HEK293 (cell line): Measurements from ENCODE around the gene SP3.

ENCODE experiments used
- ZBTB17 ChIP-seq: fragments of 450-650 bp; formaldehyde crosslinking; IDR thresholded peaks from 2 replicates; pipeline ENCODE4 v1.5.1; 2016; ENCODE audit warnings: missing biosample characterization, missing genetic modification characterization
- ZNF140 ChIP-seq: fragments of 450-650 bp; formaldehyde crosslinking; IDR thresholded peaks from 2 replicates; pipeline ENCODE4 v1.5.1; 2016; ENCODE audit warnings: missing biosample characterization, missing genetic modification characterization
- ZNF514 ChIP-seq: fragments of 450-650 bp; formaldehyde crosslinking; IDR thresholded peaks from 2 replicates; pipeline ENCODE4 v1.5.1; 2016; ENCODE audit warnings: missing biosample characterization, missing genetic modification characterization
- ZNF544 ChIP-seq: fragments of 450-650 bp; formaldehyde crosslinking; IDR thresholded peaks from 2 replicates; pipeline ENCODE4 v1.5.0; 2017; ENCODE audit warnings: missing biosample characterization, missing genetic modification characterization
- ZNF555 ChIP-seq: fragments of 450-650 bp; formaldehyde crosslinking; conservative IDR thresholded peaks from 2 replicates; pipeline ENCODE4 v1.5.1; 2017; ENCODE audit warnings: missing biosample characterization, mild to moderate bottlenecking, missing genetic modification characterization, inconsistent platforms
- ZNF561 ChIP-seq: fragments of 450-650 bp; IDR thresholded peaks from 2 replicates; pipeline ENCODE4 v1.5.1; 2018; ENCODE audit warnings: missing biosample characterization, missing genetic modification characterization, borderline replicate concordance
- ZNF707 ChIP-seq: fragments of 450-650 bp; formaldehyde crosslinking; IDR thresholded peaks from 2 replicates; pipeline ENCODE4 v1.5.1; 2016; ENCODE audit warnings: missing biosample characterization, missing genetic modification characterization
- TF ChIP-seq, protein P1 (sequence below): fragments of 450-650 bp; formaldehyde crosslinking; IDR thresholded peaks from 2 replicates; pipeline ENCODE4 v1.5.1; 2016; ENCODE audit warnings: missing biosample characterization, missing genetic modification characterization
- TF ChIP-seq, protein P2 (sequence below): fragments of 450-650 bp; formaldehyde crosslinking; IDR thresholded peaks from 2 replicates; pipeline ENCODE4 v1.5.1; 2016; ENCODE audit warnings: missing biosample characterization, missing genetic modification characterization
- TF ChIP-seq, protein P3 (sequence below): fragments of 450-650 bp; formaldehyde crosslinking; IDR thresholded peaks from 2 replicates; pipeline ENCODE4 v1.5.1; 2017; ENCODE audit warnings: missing biosample characterization, missing genetic modification characterization
- TF ChIP-seq, protein P4 (sequence below): fragments of 450-650 bp; formaldehyde crosslinking; IDR thresholded peaks from 2 replicates; pipeline ENCODE4 v1.5.1; 2017; ENCODE audit warnings: missing biosample characterization, missing genetic modification characterization
- TF ChIP-seq, protein P5 (sequence below): fragments of 450-650 bp; formaldehyde crosslinking; IDR thresholded peaks from 2 replicates; pipeline ENCODE4 v1.5.1; 2016; ENCODE audit warnings: missing biosample characterization, missing genetic modification characterization
- TF ChIP-seq, protein P6 (sequence below): fragments of 450-650 bp; formaldehyde crosslinking; IDR thresholded peaks from 2 replicates; pipeline ENCODE4 v1.5.1; 2016; ENCODE audit warnings: missing biosample characterization, missing genetic modification characterization

DNA sequence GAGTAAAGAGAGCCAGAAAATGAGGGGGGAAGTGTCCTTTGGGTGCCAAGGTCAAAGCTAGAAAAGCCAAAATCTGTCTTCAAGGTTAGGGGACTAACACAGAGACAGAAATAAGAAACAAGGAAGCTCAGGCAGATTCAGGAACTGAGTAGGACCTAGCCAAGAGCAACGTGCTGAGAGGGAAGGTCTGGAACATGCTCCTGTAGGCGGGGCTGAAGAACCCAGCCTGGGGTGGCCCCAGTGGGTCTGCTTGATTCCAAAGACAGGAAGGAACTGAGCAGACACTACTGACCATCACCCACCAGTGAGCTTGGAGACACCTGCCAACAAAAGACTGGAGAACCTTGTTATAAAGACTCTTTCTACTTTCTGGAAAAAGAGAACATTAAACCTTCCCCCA lies 105.1 kb downstream of the SP3 start:
- TF ChIP-seq, protein P1, sequence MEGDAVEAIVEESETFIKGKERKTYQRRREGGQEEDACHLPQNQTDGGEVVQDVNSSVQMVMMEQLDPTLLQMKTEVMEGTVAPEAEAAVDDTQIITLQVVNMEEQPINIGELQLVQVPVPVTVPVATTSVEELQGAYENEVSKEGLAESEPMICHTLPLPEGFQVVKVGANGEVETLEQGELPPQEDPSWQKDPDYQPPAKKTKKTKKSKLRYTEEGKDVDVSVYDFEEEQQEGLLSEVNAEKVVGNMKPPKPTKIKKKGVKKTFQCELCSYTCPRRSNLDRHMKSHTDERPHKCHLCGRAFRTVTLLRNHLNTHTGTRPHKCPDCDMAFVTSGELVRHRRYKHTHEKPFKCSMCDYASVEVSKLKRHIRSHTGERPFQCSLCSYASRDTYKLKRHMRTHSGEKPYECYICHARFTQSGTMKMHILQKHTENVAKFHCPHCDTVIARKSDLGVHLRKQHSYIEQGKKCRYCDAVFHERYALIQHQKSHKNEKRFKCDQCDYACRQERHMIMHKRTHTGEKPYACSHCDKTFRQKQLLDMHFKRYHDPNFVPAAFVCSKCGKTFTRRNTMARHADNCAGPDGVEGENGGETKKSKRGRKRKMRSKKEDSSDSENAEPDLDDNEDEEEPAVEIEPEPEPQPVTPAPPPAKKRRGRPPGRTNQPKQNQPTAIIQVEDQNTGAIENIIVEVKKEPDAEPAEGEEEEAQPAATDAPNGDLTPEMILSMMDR (tag by site-specific recombination) = no peak
- TF ChIP-seq, protein P2, sequence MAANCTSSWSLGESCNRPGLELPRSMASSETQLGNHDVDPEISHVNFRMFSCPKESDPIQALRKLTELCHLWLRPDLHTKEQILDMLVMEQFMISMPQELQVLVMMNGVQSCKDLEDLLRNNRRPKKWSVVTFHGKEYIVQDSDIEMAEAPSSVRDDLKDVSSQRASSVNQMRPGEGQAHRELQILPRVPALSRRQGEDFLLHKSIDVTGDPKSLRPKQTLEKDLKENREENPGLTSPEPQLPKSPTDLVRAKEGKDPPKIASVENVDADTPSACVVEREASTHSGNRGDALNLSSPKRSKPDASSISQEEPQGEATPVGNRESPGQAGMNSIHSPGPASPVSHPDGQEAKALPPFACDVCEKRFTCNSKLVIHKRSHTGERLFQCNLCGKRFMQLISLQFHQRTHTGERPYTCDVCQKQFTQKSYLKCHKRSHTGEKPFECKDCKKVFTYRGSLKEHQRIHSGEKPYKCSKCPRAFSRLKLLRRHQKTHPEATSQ (tag by site-specific recombination) = no peak
- TF ChIP-seq, protein P3, sequence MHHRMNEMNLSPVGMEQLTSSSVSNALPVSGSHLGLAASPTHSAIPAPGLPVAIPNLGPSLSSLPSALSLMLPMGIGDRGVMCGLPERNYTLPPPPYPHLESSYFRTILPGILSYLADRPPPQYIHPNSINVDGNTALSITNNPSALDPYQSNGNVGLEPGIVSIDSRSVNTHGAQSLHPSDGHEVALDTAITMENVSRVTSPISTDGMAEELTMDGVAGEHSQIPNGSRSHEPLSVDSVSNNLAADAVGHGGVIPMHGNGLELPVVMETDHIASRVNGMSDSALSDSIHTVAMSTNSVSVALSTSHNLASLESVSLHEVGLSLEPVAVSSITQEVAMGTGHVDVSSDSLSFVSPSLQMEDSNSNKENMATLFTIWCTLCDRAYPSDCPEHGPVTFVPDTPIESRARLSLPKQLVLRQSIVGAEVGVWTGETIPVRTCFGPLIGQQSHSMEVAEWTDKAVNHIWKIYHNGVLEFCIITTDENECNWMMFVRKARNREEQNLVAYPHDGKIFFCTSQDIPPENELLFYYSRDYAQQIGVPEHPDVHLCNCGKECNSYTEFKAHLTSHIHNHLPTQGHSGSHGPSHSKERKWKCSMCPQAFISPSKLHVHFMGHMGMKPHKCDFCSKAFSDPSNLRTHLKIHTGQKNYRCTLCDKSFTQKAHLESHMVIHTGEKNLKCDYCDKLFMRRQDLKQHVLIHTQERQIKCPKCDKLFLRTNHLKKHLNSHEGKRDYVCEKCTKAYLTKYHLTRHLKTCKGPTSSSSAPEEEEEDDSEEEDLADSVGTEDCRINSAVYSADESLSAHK (tag by site-specific recombination) = no peak
- TF ChIP-seq, protein P4, sequence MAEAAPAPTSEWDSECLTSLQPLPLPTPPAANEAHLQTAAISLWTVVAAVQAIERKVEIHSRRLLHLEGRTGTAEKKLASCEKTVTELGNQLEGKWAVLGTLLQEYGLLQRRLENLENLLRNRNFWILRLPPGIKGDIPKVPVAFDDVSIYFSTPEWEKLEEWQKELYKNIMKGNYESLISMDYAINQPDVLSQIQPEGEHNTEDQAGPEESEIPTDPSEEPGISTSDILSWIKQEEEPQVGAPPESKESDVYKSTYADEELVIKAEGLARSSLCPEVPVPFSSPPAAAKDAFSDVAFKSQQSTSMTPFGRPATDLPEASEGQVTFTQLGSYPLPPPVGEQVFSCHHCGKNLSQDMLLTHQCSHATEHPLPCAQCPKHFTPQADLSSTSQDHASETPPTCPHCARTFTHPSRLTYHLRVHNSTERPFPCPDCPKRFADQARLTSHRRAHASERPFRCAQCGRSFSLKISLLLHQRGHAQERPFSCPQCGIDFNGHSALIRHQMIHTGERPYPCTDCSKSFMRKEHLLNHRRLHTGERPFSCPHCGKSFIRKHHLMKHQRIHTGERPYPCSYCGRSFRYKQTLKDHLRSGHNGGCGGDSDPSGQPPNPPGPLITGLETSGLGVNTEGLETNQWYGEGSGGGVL (tag by site-specific recombination) = no peak
- TF ChIP-seq ZNF707 (tag by site-specific recombination) (no peak), ZNF140 (tag by site-specific recombination) (no peak), ZNF514 (tag by site-specific recombination) (no peak), ZNF555 (tag by site-specific recombination) (no peak), ZNF544 (tag by site-specific recombination) (no peak), ZNF561 (tag by site-specific recombination) (no peak), ZBTB17 (no peak)
- TF ChIP-seq, protein P5, sequence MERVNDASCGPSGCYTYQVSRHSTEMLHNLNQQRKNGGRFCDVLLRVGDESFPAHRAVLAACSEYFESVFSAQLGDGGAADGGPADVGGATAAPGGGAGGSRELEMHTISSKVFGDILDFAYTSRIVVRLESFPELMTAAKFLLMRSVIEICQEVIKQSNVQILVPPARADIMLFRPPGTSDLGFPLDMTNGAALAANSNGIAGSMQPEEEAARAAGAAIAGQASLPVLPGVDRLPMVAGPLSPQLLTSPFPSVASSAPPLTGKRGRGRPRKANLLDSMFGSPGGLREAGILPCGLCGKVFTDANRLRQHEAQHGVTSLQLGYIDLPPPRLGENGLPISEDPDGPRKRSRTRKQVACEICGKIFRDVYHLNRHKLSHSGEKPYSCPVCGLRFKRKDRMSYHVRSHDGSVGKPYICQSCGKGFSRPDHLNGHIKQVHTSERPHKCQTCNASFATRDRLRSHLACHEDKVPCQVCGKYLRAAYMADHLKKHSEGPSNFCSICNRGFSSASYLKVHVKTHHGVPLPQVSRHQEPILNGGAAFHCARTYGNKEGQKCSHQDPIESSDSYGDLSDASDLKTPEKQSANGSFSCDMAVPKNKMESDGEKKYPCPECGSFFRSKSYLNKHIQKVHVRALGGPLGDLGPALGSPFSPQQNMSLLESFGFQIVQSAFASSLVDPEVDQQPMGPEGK (tag by site-specific recombination) = no peak
- TF ChIP-seq, protein P6, sequence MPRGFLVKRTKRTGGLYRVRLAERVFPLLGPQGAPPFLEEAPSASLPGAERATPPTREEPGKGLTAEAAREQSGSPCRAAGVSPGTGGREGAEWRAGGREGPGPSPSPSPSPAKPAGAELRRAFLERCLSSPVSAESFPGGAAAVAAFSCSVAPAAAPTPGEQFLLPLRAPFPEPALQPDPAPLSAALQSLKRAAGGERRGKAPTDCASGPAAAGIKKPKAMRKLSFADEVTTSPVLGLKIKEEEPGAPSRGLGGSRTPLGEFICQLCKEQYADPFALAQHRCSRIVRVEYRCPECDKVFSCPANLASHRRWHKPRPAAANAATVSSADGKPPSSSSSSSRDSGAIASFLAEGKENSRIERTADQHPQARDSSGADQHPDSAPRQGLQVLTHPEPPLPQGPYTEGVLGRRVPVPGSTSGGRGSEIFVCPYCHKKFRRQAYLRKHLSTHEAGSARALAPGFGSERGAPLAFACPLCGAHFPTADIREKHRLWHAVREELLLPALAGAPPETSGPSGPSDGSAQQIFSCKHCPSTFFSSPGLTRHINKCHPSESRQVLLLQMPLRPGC (tag by site-specific recombination) = no peak
